Measurements from ENCODE around the gene DDX27. TPM values are rescaled to one million over a fixed set of nuclear protein-coding genes. Genes with fewer than 3 reads are reported as not detected.
A peak's percentile ranks its signal among the peaks of the same experiment; 100 is the strongest.
"Not testable (repeated sequence)": the region's sequence is repeated elsewhere in the genome, so short reads cannot be mapped to it uniquely, and the experiment has no call there.

The DDX27 gene, protein sequence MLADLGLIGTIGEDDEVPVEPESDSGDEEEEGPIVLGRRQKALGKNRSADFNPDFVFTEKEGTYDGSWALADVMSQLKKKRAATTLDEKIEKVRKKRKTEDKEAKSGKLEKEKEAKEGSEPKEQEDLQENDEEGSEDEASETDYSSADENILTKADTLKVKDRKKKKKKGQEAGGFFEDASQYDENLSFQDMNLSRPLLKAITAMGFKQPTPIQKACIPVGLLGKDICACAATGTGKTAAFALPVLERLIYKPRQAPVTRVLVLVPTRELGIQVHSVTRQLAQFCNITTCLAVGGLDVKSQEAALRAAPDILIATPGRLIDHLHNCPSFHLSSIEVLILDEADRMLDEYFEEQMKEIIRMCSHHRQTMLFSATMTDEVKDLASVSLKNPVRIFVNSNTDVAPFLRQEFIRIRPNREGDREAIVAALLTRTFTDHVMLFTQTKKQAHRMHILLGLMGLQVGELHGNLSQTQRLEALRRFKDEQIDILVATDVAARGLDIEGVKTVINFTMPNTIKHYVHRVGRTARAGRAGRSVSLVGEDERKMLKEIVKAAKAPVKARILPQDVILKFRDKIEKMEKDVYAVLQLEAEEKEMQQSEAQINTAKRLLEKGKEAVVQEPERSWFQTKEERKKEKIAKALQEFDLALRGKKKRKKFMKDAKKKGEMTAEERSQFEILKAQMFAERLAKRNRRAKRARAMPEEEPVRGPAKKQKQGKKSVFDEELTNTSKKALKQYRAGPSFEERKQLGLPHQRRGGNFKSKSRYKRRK
- polyA plus RNA-seq (ENCODE audit: insufficient read length in 4 of 4): 10 to 100 TPM; 39.4 to 50.2 (median 45.1) TPM

GRCh38 chr20:49219091-49219923 lies at the start of gene DDX27:
Gene DDX27 (plus strand): TSS chr20:49219416. CDS start chr20:49219449, 33 bp downstream.
- peak; percentile 98 to 99 (median 99) for DNase-seq (ENCODE audit: low read depth in 4 of 4, low spot score in 3 of 4)

- no peak for DNase-seq (ENCODE audit: low read depth in 4 of 4, low spot score in 3 of 4)
These were observed 49.7 kb upstream of the DDX27 start for GRCh38 chr20:49169547-49169946.

GRCh38 chr20:49170714-49171113 lies 48.5 kb upstream of the DDX27 start:
- no peak for DNase-seq (ENCODE audit: low read depth in 4 of 4, low spot score in 3 of 4)

- no peak for DNase-seq (ENCODE audit: low read depth in 4 of 4, low spot score in 3 of 4)
These were observed 47.3 kb upstream of the DDX27 start for GRCh38 chr20:49171909-49172308.

- DNase-seq (ENCODE audit: low read depth in 4 of 4, low spot score in 3 of 4): no peak
These were observed 46.8 kb upstream of the DDX27 start for GRCh38 chr20:49172413-49172812.

DNA sequence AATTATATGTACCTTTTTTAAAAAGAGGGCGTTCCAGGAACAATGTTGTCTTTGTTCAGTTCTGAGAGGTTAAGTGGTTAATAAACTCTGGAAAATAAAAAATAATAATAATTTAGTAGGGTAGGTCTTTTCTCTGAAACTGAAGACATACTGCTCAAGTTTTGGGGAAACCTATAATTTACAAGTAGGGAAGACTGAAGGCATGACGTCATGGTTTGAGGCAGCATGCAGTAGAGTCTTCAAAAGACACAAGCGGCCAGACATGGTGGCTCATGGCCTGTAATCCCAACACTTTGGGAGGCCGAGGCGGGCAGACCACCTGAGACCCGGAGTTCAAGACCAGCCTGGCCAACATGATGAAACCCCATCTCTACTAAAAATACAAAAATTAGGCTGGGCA lies 45.0 kb upstream of the DDX27 start:
- DNase-seq (ENCODE audit: low read depth in 4 of 4, low spot score in 3 of 4): no peak

GRCh38 chr20:49179368-49180277 lies 39.6 kb upstream of the DDX27 start:
- DNase-seq (ENCODE audit: low read depth in 4 of 4, low spot score in 3 of 4): no peak

DNA sequence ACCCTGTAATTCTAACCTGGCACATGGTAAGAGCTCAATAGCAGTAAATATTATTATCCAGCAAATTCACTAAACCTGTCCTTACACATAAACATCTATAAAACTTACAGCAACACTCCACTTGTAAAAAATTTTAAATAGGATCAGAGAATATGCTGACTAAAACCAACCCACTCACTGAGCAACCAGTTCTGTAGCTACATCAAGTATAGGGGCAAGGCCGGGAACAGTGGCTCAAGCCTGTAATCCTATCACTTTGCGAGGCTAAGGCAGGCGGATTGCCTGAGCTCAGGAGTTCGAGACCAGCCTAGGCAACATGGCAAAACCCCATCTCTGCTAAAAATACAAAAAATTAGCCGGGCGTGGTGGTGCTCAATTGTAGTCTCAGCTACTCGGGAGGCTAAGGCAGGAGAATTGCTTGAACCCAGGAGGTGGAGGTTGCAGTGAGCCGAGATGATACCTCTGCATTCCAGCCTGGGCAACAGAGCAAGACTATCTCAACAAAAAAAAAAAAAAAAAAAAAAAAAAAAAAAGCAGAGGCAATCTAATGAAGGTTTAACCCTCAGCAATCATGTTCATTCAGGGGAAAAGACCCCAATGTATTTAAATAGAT lies 37.8 kb upstream of the DDX27 start:
- DNase-seq (ENCODE audit: low read depth in 4 of 4, low spot score in 3 of 4): no peak

GRCh38 chr20:49183444-49183843 lies 35.8 kb upstream of the DDX27 start:
- no peak for DNase-seq (ENCODE audit: low read depth in 4 of 4, low spot score in 3 of 4)

DNA sequence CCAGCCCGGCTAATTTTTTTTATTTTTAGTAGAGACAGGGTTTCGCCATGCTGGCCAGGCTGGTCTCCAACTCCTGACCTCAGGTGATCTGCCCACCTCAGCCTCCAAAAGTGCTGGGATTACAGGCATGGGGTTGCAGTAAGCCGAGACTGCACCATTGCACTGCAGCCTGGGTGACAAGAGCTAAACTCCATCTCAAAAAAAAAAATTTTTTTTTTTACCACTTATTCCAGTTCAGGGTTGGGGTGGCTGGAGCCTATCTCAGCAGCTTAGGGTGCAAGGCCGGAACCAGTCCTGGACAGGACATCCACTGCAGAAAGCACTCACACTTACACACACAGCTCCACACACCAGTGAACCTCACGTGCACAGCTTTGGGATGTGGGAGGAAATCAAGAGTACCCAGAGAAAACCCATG lies 35.1 kb upstream of the DDX27 start:
- not testable (repeated sequence) for DNase-seq (ENCODE audit: low read depth in 4 of 4, low spot score in 3 of 4)

DNA sequence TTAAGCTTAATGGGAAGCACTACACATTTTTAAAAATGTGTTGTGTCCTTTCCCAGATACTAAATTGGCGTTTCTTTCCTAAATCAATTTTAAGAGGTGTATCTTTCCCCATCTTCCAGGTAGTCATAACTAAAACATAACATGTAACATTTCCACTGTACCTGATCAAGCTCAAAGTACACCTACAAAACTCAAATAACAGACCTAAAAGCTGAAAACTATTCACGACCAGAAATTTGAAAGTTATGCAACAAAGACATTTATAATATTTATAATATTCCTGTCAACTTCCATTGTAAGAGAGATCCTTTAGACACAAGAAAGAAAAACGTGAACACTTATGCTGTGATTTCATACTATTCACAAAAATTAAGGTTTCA lies 34.5 kb upstream of the DDX27 start:
- DNase-seq (ENCODE audit: low read depth in 4 of 4, low spot score in 3 of 4): no peak

DNA sequence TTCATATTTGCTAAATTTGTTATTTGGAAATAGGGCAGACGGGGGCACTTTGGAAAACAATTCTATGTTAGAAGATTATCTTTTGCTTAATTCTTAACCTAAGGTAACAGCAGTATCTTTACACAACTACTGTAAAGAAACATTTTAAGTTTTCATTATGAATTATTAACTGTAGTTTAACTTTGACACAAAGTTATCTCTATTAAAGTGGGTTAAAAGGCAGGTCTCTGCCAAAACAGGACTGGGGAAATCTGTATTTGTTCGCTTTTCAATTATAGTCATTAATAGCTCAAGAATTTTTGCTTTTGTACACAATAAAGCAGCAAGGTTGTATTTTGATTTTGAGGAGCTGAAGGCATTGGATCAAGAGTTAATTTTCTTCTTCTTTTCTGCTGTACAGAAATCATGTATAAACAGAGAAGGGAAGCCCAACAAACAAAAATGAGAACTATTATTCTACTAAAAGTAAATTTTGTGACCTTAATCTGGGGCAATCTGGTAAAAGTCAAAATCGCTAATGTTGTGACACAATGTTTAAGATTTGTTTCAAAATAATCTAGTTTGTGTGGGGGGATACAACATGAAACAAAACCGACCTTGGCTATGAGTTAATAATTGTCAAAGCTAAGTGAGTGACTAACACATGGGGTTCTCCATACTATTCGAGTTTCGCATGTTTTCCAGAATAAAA lies 34.0 kb upstream of the DDX27 start:
- no peak for DNase-seq (ENCODE audit: low read depth in 4 of 4, low spot score in 3 of 4)

- DNase-seq (ENCODE audit: low read depth in 4 of 4, low spot score in 3 of 4): no peak
These were observed 32.5 kb upstream of the DDX27 start for GRCh38 chr20:49186535-49187329.

GRCh38 chr20:49187330-49187850 lies 31.8 kb upstream of the DDX27 start:
- DNase-seq (ENCODE audit: low read depth in 4 of 4, low spot score in 3 of 4): no peak

GRCh38 chr20:49187851-49188641 lies 31.2 kb upstream of the DDX27 start, which contains the start of gene STAU1:
Gene STAU1 (minus strand): TSS chr20:49188334. CDS start chr20:49166201, 22,133 bp downstream.
- DNase-seq (ENCODE audit: low read depth in 4 of 4, low spot score in 3 of 4): peak; percentile 84 to 92 (median 88)

DNA sequence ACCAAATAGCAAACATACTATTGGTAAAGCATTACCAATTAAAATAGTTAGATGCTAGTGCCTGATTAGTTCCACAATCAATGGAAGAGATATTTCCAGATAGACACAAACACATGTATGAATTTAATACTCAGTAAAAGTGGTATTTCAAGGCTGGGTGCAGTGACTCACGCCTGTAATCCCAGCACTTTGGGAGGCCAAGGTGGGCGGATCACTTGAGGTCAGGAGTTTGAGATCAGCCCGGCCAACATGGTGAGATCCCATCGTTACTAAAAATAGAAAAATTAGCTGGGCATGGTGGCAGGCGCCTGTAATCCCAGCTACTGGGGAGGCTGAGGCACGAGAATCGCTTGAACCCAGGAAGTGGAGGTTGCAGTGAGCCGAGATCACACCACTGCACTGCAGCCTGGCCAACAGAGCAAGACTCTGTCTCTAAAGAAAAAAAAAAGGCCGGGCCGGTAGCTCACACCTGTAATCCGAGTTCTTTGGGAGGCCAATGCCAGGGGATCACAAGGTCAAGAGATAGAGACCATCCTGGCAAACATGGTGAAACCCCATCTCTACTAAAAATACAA lies 26.2 kb upstream of the DDX27 start:
- not testable (repeated sequence) for DNase-seq (ENCODE audit: low read depth in 4 of 4, low spot score in 3 of 4)

Measured in left renal pelvis (tissue), 4 donors.